Mesothelial cell of epicardium (in vitro differentiated cells): ENCODE data around the gene FBXL12. TPM values are rescaled to one million over a fixed set of nuclear protein-coding genes. Genes with fewer than 3 reads are reported as not detected.

ENCODE experiments used
- DNase-seq, 2 experiments: peaks; one replicate each; pipeline ENCODE4 v3.0.0; 2021; ENCODE audit warnings: low spot score in 2 of 2; ENCODE audit not compliant: unreplicated experiment in 2 of 2
- H3K27ac Mint-ChIP-seq: 2 replicates; pipeline ENCODE4 v1.8.0; 2021; ENCODE audit warnings: mixed read lengths
- H3K27me3 Mint-ChIP-seq: 2 replicates; pipeline ENCODE4 v1.8.0; 2021; ENCODE audit warnings: low read depth, mixed read lengths
- H3K36me3 Mint-ChIP-seq: 2 replicates; pipeline ENCODE4 v1.8.0; 2021; ENCODE audit warnings: mixed read lengths
- H3K4me1 Mint-ChIP-seq: 2 replicates; pipeline ENCODE4 v1.8.0; 2021; ENCODE audit warnings: mixed read lengths
- H3K4me3 Mint-ChIP-seq: 2 replicates; pipeline ENCODE4 v1.8.0; 2021; ENCODE audit warnings: mild to moderate bottlenecking, moderate library complexity, mixed read lengths
- H3K9me3 Mint-ChIP-seq: 2 replicates; pipeline ENCODE4 v1.8.0; 2021; ENCODE audit warnings: mixed read lengths
- total RNA-seq: library from RNA; stranded (reverse); gene quantifications from 3 replicates; pipeline ENCODE4 v1.2.1, GENCODE V29; 2021
- TF ChIP-seq, protein P1 (sequence below): fragments of 200-600 bp; sonication (generic); IDR thresholded peaks from one replicate; pipeline ENCODE4 v1.5.0; 2021; ENCODE audit warnings: antibody characterized with exemption; ENCODE audit not compliant: unreplicated experiment

Gene FBXL12, protein sequence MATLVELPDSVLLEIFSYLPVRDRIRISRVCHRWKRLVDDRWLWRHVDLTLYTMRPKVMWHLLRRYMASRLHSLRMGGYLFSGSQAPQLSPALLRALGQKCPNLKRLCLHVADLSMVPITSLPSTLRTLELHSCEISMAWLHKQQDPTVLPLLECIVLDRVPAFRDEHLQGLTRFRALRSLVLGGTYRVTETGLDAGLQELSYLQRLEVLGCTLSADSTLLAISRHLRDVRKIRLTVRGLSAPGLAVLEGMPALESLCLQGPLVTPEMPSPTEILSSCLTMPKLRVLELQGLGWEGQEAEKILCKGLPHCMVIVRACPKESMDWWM
- total RNA-seq, result 42.4 to 43.8 TPM (median 43.5 TPM) in 3 replicates

DNA sequence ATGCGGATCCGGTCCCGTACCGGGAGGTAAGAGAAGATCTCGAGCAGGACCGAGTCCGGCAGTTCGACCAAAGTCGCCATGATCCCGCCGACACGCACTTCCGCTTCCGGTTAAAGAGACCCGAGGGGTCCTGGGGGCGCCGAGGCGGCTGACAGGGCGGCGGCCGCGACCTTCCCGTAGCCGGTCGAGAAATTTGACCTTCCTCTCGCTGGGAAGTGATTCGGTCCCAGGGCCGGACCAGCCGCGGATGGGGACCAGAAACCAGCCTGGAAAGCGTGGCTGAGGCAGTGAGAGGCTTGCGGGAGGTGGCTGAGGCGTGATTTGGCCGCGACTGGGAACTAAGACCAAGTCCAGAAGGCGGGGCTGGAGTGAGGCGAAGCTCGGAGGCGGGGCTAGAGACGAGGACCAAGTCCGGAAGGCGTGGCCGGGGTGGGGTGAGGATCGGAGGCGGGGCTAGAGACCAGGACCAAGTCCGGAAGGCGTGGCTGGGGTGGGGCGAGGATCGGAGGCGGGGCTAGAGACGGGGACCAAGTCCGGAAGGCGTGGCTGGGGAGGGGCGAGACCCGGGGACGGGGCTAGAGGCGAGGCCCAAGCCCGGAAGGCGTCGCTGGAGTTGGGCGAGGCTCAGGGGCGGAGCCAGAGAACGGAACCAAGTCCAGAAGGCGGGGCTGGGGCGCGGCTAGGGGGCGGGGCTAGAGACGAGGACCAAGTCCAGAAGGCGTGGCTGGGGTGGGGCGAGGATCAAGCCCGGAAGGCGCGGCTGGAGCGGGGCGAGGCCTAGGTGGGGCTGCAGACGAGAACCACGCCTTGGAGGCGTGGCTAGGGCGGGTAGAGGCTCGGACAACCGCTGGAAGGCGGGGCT, at the start of gene FBXL12:
Gene FBXL12 (minus strand): TSS at position 346 of the 862 bp plus-strand sequence. CDS start 266 bp downstream, at position 80.
- TF ChIP-seq, protein P1, sequence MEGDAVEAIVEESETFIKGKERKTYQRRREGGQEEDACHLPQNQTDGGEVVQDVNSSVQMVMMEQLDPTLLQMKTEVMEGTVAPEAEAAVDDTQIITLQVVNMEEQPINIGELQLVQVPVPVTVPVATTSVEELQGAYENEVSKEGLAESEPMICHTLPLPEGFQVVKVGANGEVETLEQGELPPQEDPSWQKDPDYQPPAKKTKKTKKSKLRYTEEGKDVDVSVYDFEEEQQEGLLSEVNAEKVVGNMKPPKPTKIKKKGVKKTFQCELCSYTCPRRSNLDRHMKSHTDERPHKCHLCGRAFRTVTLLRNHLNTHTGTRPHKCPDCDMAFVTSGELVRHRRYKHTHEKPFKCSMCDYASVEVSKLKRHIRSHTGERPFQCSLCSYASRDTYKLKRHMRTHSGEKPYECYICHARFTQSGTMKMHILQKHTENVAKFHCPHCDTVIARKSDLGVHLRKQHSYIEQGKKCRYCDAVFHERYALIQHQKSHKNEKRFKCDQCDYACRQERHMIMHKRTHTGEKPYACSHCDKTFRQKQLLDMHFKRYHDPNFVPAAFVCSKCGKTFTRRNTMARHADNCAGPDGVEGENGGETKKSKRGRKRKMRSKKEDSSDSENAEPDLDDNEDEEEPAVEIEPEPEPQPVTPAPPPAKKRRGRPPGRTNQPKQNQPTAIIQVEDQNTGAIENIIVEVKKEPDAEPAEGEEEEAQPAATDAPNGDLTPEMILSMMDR, result no peak
- peak; percentile 100 for DNase-seq
- no peaks in the 10 kb centered on the region for H3K27me3 Mint-ChIP-seq
- peaks cover 7% of the 10 kb centered on the region for H3K9me3 Mint-ChIP-seq
- peak within 1 kb of the TSS; percentile 98 for H3K27ac Mint-ChIP-seq
- peaks cover 16% of the 10 kb centered on the region for H3K36me3 Mint-ChIP-seq
- H3K4me3 Mint-ChIP-seq, result peak within 1 kb of the TSS; percentile 90
- H3K4me1 Mint-ChIP-seq, result peaks cover 22% of the 10 kb centered on the region

DNA sequence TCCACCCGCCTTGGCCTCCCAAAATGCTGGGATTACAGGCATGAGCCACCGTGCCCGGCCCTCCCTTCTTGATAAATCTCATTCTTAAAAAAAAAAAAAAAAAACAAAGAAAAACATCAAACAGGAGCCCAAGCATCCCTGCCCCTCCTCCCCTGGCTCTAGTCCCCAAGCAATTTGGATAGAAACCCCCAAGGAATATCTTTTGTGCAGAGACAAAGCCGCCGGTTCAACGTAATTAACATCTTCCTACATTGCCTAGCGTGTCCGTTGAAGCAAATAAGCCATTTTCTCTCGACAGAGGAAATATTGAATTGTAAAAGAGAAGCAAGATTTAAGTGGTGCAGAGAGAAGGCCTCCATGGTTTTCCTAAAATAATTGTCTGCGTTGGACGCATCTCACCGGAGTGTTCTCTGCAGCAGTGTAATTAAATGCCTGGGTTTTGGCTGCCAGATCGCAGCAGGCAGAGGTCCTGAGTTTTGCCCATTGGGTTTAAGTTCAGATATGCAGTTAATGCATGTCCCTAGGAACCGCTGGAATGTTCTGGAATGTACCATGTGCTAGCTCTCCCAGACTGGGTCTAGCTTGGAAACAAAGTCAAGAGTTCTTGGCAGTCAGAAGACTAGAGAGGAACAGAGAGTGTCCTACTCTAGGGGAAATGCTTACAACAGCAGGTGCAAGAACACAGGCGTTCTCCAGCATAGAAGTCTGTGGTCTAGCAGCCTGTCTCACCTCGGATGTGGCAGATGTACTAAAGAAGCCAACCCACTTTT, 47.0 kb upstream of the FBXL12 start:
- TF ChIP-seq, protein P1, result no peak
- no peak for DNase-seq
- H3K9me3 Mint-ChIP-seq, result no peaks in the 10 kb centered on the region
- no peaks in the 10 kb centered on the region for H3K4me1 Mint-ChIP-seq
- no peak overlapping the region for H3K27ac Mint-ChIP-seq
- H3K4me3 Mint-ChIP-seq, result no peak overlapping the region
- peaks cover 6% of the 10 kb centered on the region for H3K36me3 Mint-ChIP-seq
- no peaks in the 10 kb centered on the region for H3K27me3 Mint-ChIP-seq

DNA sequence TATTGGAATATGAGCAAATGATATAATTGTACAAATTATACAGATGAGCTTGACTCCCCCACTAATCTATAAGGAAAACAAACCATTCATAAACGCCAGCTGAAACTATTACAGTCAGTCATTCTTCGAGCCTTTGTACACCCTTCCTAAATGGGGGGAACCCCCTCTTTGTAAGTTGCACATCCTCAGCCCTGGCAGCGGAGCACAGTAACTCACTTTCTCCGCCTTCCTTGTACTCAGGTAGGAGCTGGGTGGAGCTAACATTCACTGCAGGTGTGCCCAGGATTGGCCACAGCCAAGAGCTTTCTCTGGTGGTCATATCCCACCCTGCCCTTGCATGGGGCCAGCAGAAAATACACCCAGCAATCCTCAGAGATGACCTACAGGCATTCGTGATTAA, 44.9 kb upstream of the FBXL12 start:
- no peaks in the 10 kb centered on the region for H3K4me1 Mint-ChIP-seq

DNA sequence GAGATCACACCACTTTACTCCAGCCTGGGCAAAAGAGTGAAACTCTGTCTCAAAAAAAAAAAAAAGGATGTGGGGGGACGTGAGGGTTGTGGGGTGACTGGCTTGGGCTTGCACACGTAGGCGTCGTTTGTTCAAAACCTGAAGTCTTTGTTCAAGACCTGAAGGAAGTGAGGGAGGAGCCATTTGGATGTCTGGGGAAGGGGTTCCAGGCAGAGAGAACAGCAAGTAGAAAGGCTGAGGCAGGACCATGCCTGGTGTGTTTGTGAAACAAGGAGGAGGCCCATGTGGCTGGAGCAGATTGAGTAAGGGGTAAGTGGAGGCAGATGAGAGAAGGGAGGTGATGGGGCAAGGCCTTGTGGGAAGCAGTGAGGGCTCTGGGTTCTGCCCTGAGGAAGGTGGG, 44.1 kb upstream of the FBXL12 start:
- H3K36me3 Mint-ChIP-seq, result peaks cover 15% of the 10 kb centered on the region

More for the DNA sequence above, 44.9 kb upstream of the FBXL12 start:
- no peaks in the 10 kb centered on the region for H3K9me3 Mint-ChIP-seq
- no peak for DNase-seq
- H3K27me3 Mint-ChIP-seq, result no peaks in the 10 kb centered on the region
- no peak overlapping the region for H3K4me3 Mint-ChIP-seq
- TF ChIP-seq, protein P1, result no peak
- peaks cover 7% of the 10 kb centered on the region for H3K36me3 Mint-ChIP-seq
- H3K27ac Mint-ChIP-seq, result no peak overlapping the region

DNA sequence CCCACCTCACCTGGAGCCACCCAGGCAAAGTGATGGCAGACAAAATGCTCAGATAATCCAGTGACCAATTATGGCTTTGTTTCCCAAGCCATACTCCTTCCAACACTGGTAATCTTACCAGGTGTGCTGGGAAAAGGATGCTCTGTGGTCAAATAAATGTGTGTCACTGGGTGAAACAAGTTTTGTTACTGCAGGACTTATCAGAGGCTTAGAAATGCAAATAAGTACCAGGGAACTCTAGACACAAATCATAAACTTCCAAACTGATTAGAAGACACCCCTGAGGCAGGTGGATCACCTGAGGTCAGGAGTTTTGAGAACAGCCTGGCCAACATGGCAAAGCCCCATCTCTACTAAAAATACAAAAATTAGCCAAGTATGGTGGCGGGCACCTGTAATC, 42.6 kb upstream of the FBXL12 start:
- no peaks in the 10 kb centered on the region for H3K27me3 Mint-ChIP-seq
- H3K4me3 Mint-ChIP-seq, result no peak overlapping the region
- H3K4me1 Mint-ChIP-seq, result no peaks in the 10 kb centered on the region
- peaks cover 28% of the 10 kb centered on the region for H3K36me3 Mint-ChIP-seq
- H3K27ac Mint-ChIP-seq, result no peak overlapping the region
- DNase-seq, result no peak
- no peaks in the 10 kb centered on the region for H3K9me3 Mint-ChIP-seq
- TF ChIP-seq, protein P1, result no peak

More for the DNA sequence above, 44.1 kb upstream of the FBXL12 start:
- Mint-ChIP-seq H3K27me3 (no peaks in the 10 kb centered on the region), H3K9me3 (no peaks in the 10 kb centered on the region), H3K4me1 (no peaks in the 10 kb centered on the region), H3K4me3 (no peak overlapping the region), H3K27ac (no peak overlapping the region)
- TF ChIP-seq, protein P1, result no peak
- no peak for DNase-seq
